Stimulated activated naive CD8-positive, alpha-beta T cell treated with anti-CD3 and anti-CD28 coated beads, Interleukin-15, Interleukin-2, amounts not matched to agents 100 ng/mL and 50 ng/mL, for 24 hours (primary cell): Measurements from ENCODE around the gene MYO5B.
"Not testable (repeated sequence)": the region's sequence is repeated elsewhere in the genome, so short reads cannot be mapped to it uniquely, and the experiment has no call there.

Experiments
- H3K27ac Mint-ChIP-seq: one replicate; pipeline ENCODE4 v1.8.0; 2021; ENCODE audit warnings: mild to moderate bottlenecking, mixed read lengths
- H3K27me3 Mint-ChIP-seq: one replicate; pipeline ENCODE4 v1.8.0; 2021; ENCODE audit warnings: mixed read lengths
- H3K36me3 Mint-ChIP-seq: one replicate; pipeline ENCODE4 v1.8.0; 2021; ENCODE audit warnings: low read depth, mixed read lengths
- H3K4me1 Mint-ChIP-seq: one replicate; pipeline ENCODE4 v1.8.0; 2021; ENCODE audit warnings: low read depth, mixed read lengths
- H3K4me3 Mint-ChIP-seq: one replicate; pipeline ENCODE4 v1.8.0; 2021; ENCODE audit warnings: mild to moderate bottlenecking, mixed read lengths
- H3K9me3 Mint-ChIP-seq: one replicate; pipeline ENCODE4 v1.8.0; 2021; ENCODE audit warnings: mixed read lengths

The MYO5B gene

DNA sequence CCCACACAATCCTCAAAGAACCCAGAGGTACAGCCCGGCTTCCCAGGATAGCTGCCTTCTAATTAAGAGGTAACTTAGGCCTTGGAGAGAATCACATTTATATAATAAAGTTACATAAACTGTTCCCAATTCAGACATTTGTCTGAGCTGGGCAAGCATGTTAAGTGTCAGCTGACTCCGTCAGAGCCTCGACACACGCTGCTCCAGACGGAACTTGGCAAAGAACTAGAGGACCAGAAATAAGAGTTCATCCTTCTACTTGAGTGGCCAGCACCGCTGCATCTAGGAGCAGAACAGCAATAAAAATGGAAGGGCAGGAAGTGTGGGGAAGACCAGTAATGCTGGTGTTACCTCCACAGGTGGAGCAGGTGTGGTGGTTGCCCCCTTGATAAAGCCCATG is 80.5 kb downstream of the MYO5B start:
- Mint-ChIP-seq H3K4me3 (no peak overlapping the region), H3K36me3 (no peaks in the 10 kb centered on the region), H3K27me3 (peaks cover 27% of the 10 kb centered on the region), H3K9me3 (no peaks in the 10 kb centered on the region), H3K27ac (no peak overlapping the region), H3K4me1 (no peaks in the 10 kb centered on the region)

DNA sequence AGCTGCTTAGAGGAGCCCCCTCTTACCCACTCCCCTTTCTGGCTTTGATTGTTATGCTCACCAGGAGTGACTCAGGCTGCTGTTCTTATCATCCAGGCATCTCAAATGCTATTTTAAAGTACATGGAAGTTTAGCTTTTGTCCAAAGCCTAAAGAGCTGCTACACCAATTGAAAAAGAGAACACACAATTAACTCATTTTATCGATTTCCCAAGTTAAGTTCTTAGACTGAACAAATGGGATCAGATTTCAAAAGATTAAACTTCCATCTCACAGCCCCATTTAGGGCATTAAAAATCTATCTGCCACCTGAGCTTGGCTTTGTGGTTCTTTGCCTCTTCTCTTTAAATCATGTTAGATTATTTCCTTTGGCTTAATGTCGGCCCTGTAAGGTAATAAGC is 81.2 kb downstream of the MYO5B start:
- no peaks in the 10 kb centered on the region for H3K4me1 Mint-ChIP-seq
- peaks cover 29% of the 10 kb centered on the region for H3K27me3 Mint-ChIP-seq
- no peaks in the 10 kb centered on the region for H3K36me3 Mint-ChIP-seq
- no peak overlapping the region for H3K27ac Mint-ChIP-seq
- no peak overlapping the region for H3K4me3 Mint-ChIP-seq
- H3K9me3 Mint-ChIP-seq: no peaks in the 10 kb centered on the region

GRCh38 chr18:50111398-50111797 is 83.5 kb downstream of the MYO5B start:
- H3K4me1 Mint-ChIP-seq: no peaks in the 10 kb centered on the region
- no peak overlapping the region for H3K27ac Mint-ChIP-seq
- no peaks in the 10 kb centered on the region for H3K9me3 Mint-ChIP-seq
- H3K27me3 Mint-ChIP-seq: peaks cover 25% of the 10 kb centered on the region
- no peaks in the 10 kb centered on the region for H3K36me3 Mint-ChIP-seq
- no peak overlapping the region for H3K4me3 Mint-ChIP-seq

DNA sequence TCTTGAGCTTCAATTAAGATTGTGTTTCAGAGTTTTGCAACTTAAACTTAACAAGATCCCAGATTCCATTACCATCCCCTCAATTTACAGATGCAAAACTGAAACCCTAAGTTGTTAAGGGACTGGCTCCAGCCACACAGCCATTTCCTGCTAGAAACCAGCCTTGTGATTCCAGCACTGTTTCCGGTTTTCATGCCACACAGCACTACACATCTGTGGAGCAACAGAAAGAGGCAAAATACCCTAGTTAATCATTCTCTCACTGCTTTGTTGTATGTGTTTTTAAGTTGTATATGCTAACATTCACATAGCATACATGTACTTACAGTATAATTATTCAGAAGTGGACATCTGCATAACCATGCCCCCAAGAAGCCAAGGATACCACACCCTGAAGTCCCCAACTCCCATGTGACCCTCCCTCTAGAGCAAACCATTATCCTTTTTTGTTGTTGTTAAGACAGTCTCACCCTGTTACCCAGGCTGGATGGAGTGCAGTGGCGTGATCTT is 87.4 kb downstream of the MYO5B start:
- no peak overlapping the region for H3K4me3 Mint-ChIP-seq
- H3K36me3 Mint-ChIP-seq: no peaks in the 10 kb centered on the region

GRCh38 chr18:50105027-50105426 is 89.9 kb downstream of the MYO5B start:
- no peak overlapping the region for H3K27ac Mint-ChIP-seq
- H3K9me3 Mint-ChIP-seq: no peaks in the 10 kb centered on the region
- no peak overlapping the region for H3K4me3 Mint-ChIP-seq
- no peaks in the 10 kb centered on the region for H3K36me3 Mint-ChIP-seq
- no peaks in the 10 kb centered on the region for H3K4me1 Mint-ChIP-seq
- peaks cover 17% of the 10 kb centered on the region for H3K27me3 Mint-ChIP-seq

More for the DNA sequence above, 87.4 kb downstream of the MYO5B start:
- no peaks in the 10 kb centered on the region for H3K4me1 Mint-ChIP-seq
- H3K27me3 Mint-ChIP-seq: peaks cover 18% of the 10 kb centered on the region
- no peak overlapping the region for H3K27ac Mint-ChIP-seq
- H3K9me3 Mint-ChIP-seq: no peaks in the 10 kb centered on the region

DNA sequence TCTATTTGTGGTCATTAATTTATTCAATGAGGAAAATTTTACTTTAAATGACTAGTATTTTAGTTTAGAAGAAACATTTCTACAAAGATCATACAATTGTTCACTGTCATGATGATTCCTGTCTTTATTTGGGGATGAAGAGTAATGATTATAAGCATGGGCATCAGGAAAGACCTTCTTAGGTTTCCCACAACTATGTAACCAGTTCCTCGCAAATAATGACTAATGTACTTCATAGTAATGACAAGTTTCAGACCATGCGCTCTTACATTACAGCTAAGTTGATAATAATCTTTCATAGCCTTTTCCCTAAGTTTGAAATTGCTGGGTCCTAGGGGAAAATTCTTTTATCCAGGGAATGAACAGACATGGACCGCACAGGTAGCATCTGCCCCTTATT is 90.5 kb downstream of the MYO5B start:
- Mint-ChIP-seq H3K4me1 (no peaks in the 10 kb centered on the region), H3K27ac (no peak overlapping the region), H3K36me3 (no peaks in the 10 kb centered on the region), H3K27me3 (peaks cover 15% of the 10 kb centered on the region), H3K4me3 (no peak overlapping the region), H3K9me3 (no peaks in the 10 kb centered on the region)

DNA sequence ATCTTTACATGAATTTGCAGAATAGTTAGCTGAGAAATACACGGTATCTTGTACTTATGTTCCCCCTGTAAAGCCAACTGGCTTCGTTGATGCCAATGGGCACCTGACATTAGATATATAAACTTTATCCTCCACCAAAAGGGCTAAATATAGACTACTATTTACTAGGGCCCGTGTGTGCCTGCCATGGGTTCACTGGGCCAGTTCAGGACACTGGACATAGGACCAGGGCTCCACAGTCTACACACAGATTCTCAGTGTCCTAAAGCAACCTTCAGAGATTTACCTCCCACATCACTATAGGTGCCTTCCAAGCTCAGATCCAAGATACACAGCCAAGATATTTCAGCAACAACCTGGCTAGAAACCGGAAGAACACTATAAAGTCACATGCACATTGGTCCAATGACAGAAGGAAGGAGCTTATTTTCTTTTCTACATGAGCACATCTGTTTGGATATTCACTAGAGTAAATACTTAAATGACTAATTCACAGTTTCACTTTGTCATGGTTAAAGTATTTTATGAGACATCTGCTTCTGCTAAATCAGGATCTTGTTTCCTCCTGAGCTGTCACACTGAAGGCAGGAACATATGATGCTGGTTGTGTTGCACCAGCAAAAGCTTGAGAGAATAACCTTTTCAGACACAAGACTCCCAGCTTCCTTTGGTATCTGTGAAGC is 95.1 kb downstream of the MYO5B start:
- peaks cover 10% of the 10 kb centered on the region for H3K27me3 Mint-ChIP-seq
- no peaks in the 10 kb centered on the region for H3K9me3 Mint-ChIP-seq
- no peak overlapping the region for H3K4me3 Mint-ChIP-seq
- H3K4me1 Mint-ChIP-seq: no peaks in the 10 kb centered on the region
- H3K27ac Mint-ChIP-seq: no peak overlapping the region
- H3K36me3 Mint-ChIP-seq: no peaks in the 10 kb centered on the region

GRCh38 chr18:50097702-50098101 is 97.2 kb downstream of the MYO5B start:
- no peaks in the 10 kb centered on the region for H3K4me1 Mint-ChIP-seq
- no peaks in the 10 kb centered on the region for H3K9me3 Mint-ChIP-seq
- no peaks in the 10 kb centered on the region for H3K36me3 Mint-ChIP-seq
- H3K4me3 Mint-ChIP-seq: no peak overlapping the region
- H3K27ac Mint-ChIP-seq: no peak overlapping the region
- H3K27me3 Mint-ChIP-seq: peaks cover 10% of the 10 kb centered on the region

DNA sequence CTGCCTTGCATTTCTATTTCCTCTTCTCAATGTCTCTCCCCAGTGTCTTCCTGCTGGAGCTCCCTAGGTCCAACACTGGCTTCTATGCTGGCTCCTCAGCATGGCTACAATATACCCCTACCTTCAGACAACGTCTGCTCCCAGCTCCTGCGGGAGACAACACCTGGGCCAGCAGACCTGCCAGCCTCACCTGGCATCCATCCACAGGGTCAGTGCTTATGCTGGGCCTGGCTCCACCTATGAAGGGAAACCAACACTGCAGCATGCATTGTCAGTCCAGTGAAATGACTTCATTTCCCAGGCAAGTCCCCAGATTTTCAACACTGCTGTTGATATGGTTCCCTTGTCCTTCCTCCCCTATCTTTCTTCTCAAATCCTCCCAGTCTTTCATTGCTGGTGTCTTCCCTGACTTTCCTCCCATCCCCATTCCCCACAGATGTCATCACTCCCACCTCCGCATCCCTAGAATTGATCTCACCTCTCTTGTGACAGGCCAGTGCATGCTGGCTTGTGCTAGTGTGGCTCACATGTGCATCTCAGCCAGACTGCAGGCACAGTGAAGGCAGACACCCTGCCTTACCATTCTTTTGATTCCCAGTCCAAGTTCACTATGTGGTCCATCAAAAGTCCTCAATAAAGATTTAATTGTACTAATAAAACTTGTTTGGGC is 98.0 kb downstream of the MYO5B start:
- Mint-ChIP-seq H3K4me1 (no peaks in the 10 kb centered on the region), H3K36me3 (no peaks in the 10 kb centered on the region), H3K9me3 (no peaks in the 10 kb centered on the region), H3K4me3 (no peak overlapping the region), H3K27me3 (peaks cover 14% of the 10 kb centered on the region), H3K27ac (no peak overlapping the region)

DNA sequence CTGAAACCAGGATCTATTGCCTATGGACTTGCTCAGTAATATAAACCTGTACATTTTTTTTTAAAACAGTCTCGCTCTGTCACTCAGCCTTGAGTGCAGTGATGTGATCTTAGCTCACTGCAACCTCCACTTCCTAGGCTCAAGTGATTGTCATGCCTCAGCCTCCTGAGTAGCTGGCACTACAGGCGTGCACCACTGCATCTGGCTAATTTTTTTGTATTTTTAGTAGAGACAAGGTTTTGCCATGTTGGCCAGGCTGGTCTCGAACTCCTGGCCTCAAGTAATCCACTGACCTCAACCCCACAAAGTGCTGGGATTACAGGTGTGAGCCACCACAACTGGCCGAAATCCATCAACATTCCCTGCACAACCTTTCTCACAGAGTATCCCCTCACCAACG is 100.2 kb downstream of the MYO5B start:
- H3K27me3 Mint-ChIP-seq: peaks cover 13% of the 10 kb centered on the region
- not testable (repeated sequence) for H3K27ac Mint-ChIP-seq, H3K4me3 Mint-ChIP-seq, H3K36me3 Mint-ChIP-seq, H3K4me1 Mint-ChIP-seq, H3K9me3 Mint-ChIP-seq

GRCh38 chr18:50094221-50094773 is 100.7 kb downstream of the MYO5B start:
- Mint-ChIP-seq H3K4me1 (no peaks in the 10 kb centered on the region), H3K36me3 (no peaks in the 10 kb centered on the region), H3K9me3 (no peaks in the 10 kb centered on the region), H3K27ac (no peak overlapping the region), H3K4me3 (no peak overlapping the region), H3K27me3 (peaks cover 13% of the 10 kb centered on the region)

DNA sequence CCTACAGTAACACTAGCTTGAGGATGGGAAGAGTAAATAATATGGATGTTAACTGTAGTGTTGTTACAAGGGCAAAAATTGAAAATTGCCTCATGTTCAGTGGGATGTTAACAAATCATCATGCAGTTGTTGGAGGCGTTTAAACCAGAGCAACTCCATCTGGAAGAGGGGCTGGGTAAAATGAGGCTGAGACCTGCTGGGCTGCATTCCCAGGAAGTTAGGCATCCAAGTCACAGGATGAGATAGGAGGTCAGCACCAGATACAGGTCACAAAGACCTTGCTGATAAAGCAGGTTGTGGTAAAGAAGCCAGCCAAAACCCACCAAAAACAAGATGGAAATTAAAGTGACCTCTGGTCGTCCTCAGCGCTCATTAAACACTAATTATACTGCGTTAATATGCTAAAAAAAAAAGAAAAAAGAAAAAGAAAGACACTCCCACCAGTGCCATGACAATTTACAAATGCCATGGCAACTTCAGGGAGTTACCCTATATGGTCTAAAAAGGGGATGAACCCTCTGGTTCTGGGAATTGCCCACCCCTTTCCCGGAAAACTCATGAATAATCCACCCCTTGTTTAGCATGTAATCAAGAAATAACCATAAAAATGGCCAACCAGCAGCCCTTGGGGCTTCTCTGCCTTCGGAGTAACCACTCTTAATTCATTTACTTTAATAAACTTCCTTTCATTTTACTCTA is 101.4 kb downstream of the MYO5B start:
- no peaks in the 10 kb centered on the region for H3K4me1 Mint-ChIP-seq
- H3K4me3 Mint-ChIP-seq: no peak overlapping the region
- H3K27me3 Mint-ChIP-seq: peaks cover 10% of the 10 kb centered on the region
- no peaks in the 10 kb centered on the region for H3K36me3 Mint-ChIP-seq
- H3K27ac Mint-ChIP-seq: no peak overlapping the region
- no peaks in the 10 kb centered on the region for H3K9me3 Mint-ChIP-seq

GRCh38 chr18:50092245-50092805 is 102.6 kb downstream of the MYO5B start:
- Mint-ChIP-seq H3K36me3 (no peaks in the 10 kb centered on the region), H3K9me3 (no peaks in the 10 kb centered on the region), H3K4me1 (no peaks in the 10 kb centered on the region), H3K4me3 (no peak overlapping the region), H3K27me3 (peaks cover 10% of the 10 kb centered on the region), H3K27ac (no peak overlapping the region)

DNA sequence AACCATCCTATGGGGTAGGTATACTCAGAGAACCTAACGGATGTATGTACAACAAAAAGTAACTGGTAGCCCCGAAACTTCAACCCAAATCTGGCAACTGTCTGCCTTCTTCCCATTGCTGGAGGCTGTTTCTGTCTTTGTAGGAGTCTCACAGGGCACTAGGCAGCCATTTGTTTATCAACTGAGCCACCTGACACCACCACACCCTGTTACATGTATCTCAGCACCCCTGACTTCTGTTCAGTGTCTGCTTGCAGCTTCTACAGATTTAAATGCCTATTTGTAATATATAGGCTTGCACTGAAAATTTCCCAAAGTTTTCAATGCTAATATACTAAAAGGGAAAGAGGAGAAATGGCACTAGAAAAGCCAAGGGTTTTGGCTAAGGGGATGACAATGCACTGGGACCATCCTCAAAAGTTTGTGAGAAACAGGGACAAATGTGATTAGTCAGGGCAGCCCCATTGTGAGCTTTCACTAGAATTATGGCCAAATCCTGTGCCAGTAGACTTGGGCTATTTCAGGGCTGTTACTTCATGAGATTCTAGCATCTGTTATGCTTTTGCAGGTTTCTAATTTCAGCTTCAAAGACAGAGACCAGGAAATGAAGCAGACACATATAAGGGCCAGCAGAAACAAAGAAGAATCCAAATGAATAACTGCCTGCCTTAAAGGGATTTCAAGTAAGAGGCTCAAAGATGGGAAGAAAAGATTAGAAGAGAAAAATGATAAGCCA is 103.3 kb downstream of the MYO5B start:
- no peak overlapping the region for H3K4me3 Mint-ChIP-seq
- H3K27me3 Mint-ChIP-seq: peaks cover 10% of the 10 kb centered on the region
- no peaks in the 10 kb centered on the region for H3K4me1 Mint-ChIP-seq

More for the DNA sequence above, 103.3 kb downstream of the MYO5B start:
- Mint-ChIP-seq H3K27ac (no peak overlapping the region), H3K36me3 (no peaks in the 10 kb centered on the region), H3K9me3 (no peaks in the 10 kb centered on the region)
